ENCODE data around the gene CFAP73. TPM values are rescaled to one million over a fixed set of nuclear protein-coding genes. Genes with fewer than 3 reads are reported as not detected.

CFAP73 gene
- total and polyA plus RNA-seq, 10 of the 15 experiments (the other 5 are each of a cell fraction or from before 2014, with no cell fraction given): 0.18 TPM; not detected in 9

- CTCF ChIA-PET: interaction anchor here (1.0 to 3.9 kb wide), 6 partner anchors 11 to 196 kb away, joined by 3 to 29 read pairs (median 5); no protein-coding TSS in a partner anchor
- TF ChIP-seq USF1 (IDR thresholded peaks at IDR 0.05; ENCODE audit: borderline replicate concordance, extremely low read length, insufficient read depth, low read depth, low read length) (peak; percentile 65), FOS (IDR thresholded peaks at IDR 0.05; ENCODE audit: borderline replicate concordance, extremely low read depth, insufficient read length) (peak; percentile 39), POU2F2 (IDR thresholded peaks at IDR 0.05; ENCODE audit: borderline replicate concordance, low read depth, low read length) (no peak), SIN3A (IDR thresholded peaks at IDR 0.05; ENCODE audit: low read depth, low read length) (peak; percentile 66; the same call in 1 of the 2 replicates), IKZF2 (IDR thresholded peaks at IDR 0.05) (peak in 1 of 2 experiments; percentile 17; a peak in 1 of 4 replicates), SP1 (IDR thresholded peaks at IDR 0.05; ENCODE audit: low read depth, low read length) (peak; percentile 90), ATF3 (IDR thresholded peaks at IDR 0.05; ENCODE audit: borderline replicate concordance, extremely low read depth, low read depth, low read length) (no peak), ZBTB33 (IDR thresholded peaks at IDR 0.05) (no peak), NFYA (IDR thresholded peaks at IDR 0.05; ENCODE audit: borderline replicate concordance, low read depth, low read length) (peak; percentile 11; the same call in 1 of the 2 replicates), CEBPZ (IDR thresholded peaks at IDR 0.05; ENCODE audit: low read depth, low read length) (no peak), NFYB (IDR thresholded peaks at IDR 0.05; ENCODE audit: insufficient read depth, low read depth, low read length) (peak; percentile 96), IRF3 (IDR thresholded peaks at IDR 0.05) (peak; percentile 68), RELA (IDR thresholded peaks at IDR 0.05; ENCODE audit: borderline replicate concordance, partially characterized antibody) (peak; percentile 35), CREB1 (IDR thresholded peaks at IDR 0.05; ENCODE audit: low read depth) (0 out of 2 replicates have a peak, but pooled peaks have one; percentile 1), CREM (IDR thresholded peaks at IDR 0.05; ENCODE audit: low read depth) (peak; percentile 6), CHD2 (IDR thresholded peaks at IDR 0.05; ENCODE audit: borderline replicate concordance, low read depth, low read length) (peak; percentile 81)
Observed at GRCh38 chr12:113184900-113185179, 35.3 kb downstream of the CFAP73 start.

More at GRCh38 chr12:113184900-113185179, 35.3 kb downstream of the CFAP73 start:
- 1% methylated on average over 20 of the region's 20 CpGs for WGBS (ENCODE audit: insufficient coverage, insufficient replicate concordance, low lambda C conversion rate, missing lambda C conversion rate)
- Histone ChIP-seq H3K27me3 (replicated peaks in 1 of 2; ENCODE audit: control insufficient read depth in 2 of 2, insufficient read depth in 2 of 2, low read length in 1 of 2) (no peaks in the 10 kb centered on the region), H3K4me3 (peak overlapping the region; percentile 86), H4K20me1 (ENCODE audit: control insufficient read depth, insufficient read depth) (no peaks in the 10 kb centered on the region), H3K36me3 (ENCODE audit: control insufficient read depth in 2 of 2, insufficient read depth in 2 of 2, low read length in 1 of 2) (peaks cover 8 to 21% of the 10 kb centered on the region in 2 experiments), H2AFZ (ENCODE audit: control insufficient read depth, low read depth, low read length) (peak overlapping the region; percentile 97), H3K27ac (ENCODE audit: control insufficient read depth, insufficient read depth) (peak overlapping the region; percentile 94), H3K9me3 (replicated peaks; ENCODE audit: control insufficient read depth, insufficient read depth, low read length) (no peaks in the 10 kb centered on the region), H3K4me1 (ENCODE audit: control insufficient read depth, insufficient read depth, low read length) (peaks cover 9% of the 10 kb centered on the region), H3K9ac (ENCODE audit: control insufficient read depth, insufficient read depth, low read length) (peak overlapping the region; percentile 97), H3K4me2 (ENCODE audit: control insufficient read depth, insufficient read depth) (peak overlapping the region; percentile 93), H3K79me2 (ENCODE audit: control insufficient read depth, insufficient read depth, low read length) (peaks cover 50% of the 10 kb centered on the region)
- BruUV-seq (replicated peaks): TSS peak; percentile 72
- POLR2A ChIA-PET: interaction anchor here (0.6 to 2.9 kb wide), 5 partner anchors 32 to 83 kb away, joined by 4 to 21 read pairs (median 8); partner anchors contain the start of gene TPCN1
- RAD21 ChIA-PET (ENCODE audit: unreplicated experiment): interaction anchor here (0.8 to 2.2 kb wide), 7 partner anchors 18 to 261 kb away, joined by 3 to 8 read pairs (median 3); no protein-coding TSS in a partner anchor
- SMC1A ChIA-PET (ENCODE audit: uncharacterized antibody, unreplicated experiment): interaction anchor here (0.7 to 4.4 kb wide), 5 partner anchors 12 to 49 kb away, joined by 3 to 24 read pairs (median 5); no protein-coding TSS in a partner anchor
- DNase-seq (ENCODE audit: low read depth, low spot score) (peak; percentile 81), FAIRE-seq (peak; percentile 98), ATAC-seq (peak; percentile 87)
- in situ Hi-C loops (cut with MboI) (no loop called here), intact Hi-C loops (cut with micrococcal nuclease; ENCODE audit: unreplicated experiment) (loop anchor here (5.0 kb wide), 1 partner anchor 237 kb away; the partner anchor contains the start of gene SDSL)
